Stimulated activated CD8-positive, alpha-beta memory T cell treated with anti-CD3 and anti-CD28 coated beads, Interleukin-12 subunit alpha, Interleukin-12 subunit beta, amount 100 ng/mL, for 24 hours (primary cell): ENCODE results near the gene ZNF208.
"Not testable (repeated sequence)": the region's sequence is repeated elsewhere in the genome, so short reads cannot be mapped to it uniquely, and the experiment has no call there.

Source experiments
- DNase-seq: peaks from one replicate; pipeline ENCODE4 v3.0.0-alpha.2; 2020; ENCODE audit errors: extremely low read depth

Gene ZNF208

DNA sequence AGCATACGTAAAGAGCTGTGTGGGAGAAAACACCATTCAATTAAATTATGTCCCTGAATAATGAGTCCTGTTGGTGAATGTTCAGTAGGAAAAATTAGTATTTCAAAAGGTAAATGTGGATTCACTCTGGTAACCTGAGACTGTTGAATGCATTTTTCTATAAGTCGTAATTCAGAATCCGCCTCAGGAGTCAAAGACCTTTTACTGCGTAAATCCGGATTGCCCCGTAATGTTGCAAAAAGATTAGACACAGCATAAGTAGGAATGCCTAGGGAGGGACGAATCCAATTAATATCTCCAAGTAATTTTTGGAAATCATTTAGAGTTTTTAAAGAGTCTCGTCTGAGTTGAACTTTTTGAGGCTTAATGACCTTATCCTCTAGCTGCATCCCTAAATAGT is 126.0 kb downstream of the ZNF208 start:
- not testable (repeated sequence) for DNase-seq

DNA sequence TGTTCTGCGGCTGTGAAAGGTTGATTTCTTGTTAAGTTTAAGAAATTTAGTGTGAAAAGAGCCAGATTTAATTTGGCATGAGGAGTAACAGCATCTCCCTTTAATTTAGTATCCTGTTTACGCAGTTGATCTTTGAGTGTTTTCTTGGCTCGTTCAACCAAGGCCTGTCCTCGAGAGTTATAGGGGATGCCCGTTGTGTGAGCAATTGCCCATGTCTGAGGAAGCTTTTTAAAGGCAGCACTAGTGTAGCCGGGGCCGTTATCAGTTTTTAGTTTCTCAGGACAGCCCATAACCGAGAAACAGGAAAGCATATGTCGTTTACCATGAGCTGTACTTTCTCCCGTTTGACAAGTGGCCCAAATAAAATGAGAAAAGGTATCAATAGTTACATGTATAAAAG is 127.2 kb downstream of the ZNF208 start:
- no peak for DNase-seq
